HG03354 (cell line): ENCODE data around the gene TRPM1.
A peak's percentile ranks its signal among the peaks of the same experiment; 100 is the strongest.

ENCODE experiments used
- ATAC-seq: cut with Tn5 transposase; IDR thresholded peaks from one replicate; pipeline ENCODE4 v1.9.1; 2021; ENCODE audit warnings: mild to moderate bottlenecking; ENCODE audit not compliant: unreplicated experiment, poor library complexity, severe bottlenecking

TRPM1 gene

DNA sequence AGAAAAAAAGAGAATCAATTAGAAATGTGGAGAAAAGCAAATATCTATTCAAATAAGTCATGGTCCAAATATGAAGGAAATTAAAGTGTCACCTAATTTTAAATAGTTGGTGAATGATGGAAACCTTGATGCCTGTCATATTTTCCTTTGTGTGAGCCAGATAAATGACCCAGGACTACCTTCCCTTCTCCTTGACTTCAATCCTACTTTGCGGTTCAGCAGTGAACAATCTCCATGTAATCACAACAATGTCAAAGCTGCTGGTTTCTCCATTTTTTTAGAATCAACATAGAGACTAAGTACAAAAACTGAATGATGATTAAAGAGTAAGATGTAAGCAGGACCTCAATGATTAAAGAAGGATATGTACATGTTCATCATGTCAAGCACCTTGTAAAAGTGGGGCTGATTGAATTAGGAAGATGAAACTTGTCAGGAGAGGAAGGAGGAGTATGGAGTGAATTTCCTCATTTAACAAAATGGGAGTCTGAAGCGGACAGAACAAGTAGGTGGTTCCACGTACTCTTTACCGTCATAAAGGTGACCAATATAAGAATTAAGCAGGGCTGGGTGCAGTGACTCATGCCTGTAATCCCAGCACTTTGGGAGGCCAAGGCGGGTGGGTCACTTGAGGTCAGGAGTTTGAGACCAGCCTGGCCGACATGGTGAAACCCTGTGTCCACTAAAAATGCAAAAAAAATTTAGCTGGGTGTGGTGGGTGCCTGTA, 43.1 kb downstream of the TRPM1 start:
- ATAC-seq: no peak

DNA sequence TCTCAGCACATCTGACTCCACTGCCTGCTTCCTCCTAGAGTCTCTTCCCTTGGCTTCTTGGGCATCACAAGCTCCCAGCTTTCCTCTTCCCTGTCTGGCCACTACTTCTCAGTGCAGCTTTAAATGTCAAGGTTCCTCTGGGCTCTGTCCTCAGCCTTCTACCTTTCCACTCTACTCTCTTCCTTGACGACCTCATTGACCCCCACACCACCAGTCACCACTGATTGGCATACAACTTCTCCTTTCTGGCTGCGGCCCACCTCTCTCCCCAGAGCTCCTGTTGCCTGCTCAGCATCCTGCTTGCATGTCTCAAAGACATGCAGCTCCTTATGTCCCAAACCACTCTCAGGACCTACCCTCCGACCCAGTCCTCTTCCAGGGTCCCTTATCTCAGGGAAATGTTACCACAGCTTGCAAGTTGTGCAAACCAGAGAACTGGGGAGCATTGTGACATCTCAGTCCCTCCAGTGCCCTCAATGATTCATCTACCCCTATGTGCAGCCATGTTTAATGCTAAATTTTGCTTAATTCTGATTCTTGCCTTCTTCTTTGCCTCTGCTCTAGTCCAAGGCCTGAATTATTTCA, 49.9 kb downstream of the TRPM1 start:
- no peak for ATAC-seq

DNA sequence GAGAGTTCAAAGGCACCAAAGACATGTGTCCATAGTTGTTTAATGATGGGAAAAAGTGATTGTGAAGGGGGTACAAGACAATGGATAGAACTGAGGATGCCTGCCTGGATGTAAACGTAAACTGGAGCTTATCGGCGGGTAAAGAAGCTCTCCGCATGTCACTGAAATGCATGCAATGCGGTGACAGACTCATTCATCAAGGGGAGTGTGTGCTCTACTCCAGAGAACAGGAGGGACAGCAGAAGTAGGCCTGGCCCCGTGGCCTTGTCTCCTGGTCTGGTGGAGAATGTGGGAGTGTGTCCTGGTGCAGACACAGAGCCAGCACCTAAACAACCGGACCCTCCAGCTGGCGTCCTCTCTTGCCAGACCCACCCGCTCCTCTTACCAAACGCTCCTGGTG, 50.6 kb downstream of the TRPM1 start:
- no peak for ATAC-seq

DNA sequence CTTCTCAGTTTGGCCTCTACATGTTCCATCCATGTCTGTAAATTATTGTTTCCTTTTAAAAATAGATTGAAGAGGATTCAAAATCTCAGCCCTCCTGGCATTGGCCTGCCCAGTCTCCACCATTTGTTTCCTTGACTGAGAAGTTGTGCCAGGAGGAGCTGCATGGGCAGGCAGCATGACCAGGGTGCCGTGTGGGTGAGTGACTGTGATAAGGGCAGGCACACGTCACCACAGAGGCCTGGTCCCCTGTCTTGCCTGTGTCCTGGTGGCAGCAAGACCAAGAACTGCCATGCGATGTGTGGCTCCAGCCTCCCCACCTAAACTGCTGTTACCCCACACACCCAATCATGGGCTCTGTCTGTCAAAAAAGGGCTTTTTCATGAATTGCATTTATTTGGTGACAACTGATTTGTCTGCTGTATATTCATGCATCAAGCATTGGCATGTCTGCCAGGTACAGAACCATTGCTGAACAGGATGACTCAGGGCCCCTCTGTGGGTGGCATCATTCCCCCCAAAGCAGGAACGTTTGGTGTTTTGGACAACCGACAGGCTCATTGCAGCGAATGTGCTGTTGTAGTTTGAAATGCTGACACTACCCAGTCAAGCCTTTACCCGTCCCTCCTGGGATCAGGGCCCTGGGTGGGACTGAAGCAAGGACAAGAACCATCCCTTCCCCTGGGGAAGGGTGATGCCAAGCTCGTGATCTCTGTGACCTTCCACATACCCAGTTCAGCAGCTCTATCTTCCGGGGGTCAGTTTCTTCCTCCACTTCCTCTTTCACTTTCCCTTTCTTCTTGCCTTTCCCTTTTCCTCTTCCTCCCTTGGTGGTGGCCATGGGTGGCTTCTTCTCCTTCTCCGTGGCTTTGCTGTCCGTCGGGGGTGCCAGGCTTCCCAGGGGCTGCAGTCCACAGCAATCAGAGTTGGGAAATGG, 51.6 kb downstream of the TRPM1 start:
- ATAC-seq: no peak

DNA sequence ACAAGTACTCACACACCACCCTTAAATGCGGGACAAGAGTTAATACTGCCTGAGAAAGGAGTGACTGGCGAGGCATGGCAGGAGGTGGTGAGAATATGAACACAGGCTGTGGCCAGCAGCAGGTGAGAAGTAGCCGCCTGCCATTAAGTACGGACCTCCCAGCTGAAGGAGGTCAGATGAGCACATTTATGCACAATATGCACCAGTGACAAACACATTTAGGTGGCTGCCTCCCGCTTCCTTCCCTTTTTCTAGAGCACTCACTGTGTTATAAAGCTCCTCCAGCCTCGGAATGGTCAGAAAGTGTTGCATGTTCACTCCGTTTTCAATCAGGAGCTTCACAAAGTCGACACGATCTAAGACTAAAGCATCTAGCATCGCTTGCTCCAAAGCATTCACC, 52.4 kb downstream of the TRPM1 start:
- ATAC-seq: no peak

DNA sequence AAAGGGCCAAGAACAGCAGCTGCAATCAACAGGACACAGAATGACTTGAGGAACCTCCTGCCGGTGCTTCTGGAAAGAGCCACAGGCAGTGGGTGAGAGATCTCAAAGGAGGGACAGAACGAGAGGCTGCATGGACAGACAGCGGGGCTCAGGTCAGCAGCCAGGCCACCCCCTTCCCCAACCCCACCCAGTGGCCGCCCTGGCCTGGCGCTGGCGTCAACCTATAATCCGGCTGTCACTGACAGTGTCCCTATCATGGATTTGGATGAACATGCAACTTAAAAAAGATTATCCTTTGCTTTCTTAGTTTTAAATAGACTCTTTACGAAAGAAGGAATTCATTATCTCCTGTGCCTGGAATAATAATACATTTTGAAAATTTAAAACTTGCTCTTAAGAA, 54.1 kb downstream of the TRPM1 start:
- ATAC-seq: no peak

DNA sequence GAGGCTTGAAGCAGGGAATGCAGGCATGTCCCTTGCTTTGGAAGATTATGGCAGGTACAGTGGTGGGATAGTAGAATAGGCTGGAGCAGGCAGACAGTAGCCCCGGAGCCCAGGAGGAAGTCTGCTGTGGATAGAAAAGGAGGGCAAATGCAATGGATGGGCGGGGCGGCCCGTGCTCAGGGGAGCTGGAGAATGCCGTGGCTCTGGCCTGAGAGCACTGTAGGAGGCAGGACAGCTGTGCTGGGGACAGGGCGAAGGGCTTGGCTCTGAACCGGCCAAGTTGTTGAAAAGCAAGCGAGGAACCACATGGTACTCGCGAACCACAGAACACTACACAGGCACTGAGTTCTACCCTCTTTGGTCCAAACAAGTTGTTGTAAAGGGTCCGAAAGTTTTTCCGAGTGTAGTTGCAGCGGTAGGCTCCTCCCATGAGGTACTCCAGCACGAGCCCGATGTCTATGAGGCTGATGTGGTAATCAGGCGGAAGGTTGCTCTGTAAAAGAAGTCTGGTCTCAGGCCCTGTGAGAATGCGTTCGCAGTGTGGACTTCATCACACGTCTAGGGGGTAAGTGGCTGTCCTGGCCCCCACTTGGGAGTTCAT, 54.7 kb downstream of the TRPM1 start:
- ATAC-seq: no peak

DNA sequence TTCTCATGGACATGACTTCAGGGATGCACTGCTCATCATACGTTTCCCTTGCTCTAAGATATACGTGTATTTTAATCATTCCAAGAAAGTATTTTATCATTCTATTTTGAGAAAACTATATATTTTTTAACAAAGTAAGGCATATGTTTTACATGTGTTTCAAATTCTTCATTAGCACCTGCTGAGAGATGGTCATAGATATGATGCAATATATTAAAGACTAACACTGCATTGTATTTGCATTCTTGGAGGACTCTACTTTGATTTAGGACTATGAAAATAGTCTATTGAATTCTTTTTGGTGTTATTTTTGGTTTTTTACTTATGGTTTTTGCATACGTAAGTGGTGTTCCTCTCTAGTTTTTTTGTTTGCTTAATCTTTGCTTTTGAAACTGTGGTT, 55.9 kb downstream of the TRPM1 start:
- no peak for ATAC-seq

DNA sequence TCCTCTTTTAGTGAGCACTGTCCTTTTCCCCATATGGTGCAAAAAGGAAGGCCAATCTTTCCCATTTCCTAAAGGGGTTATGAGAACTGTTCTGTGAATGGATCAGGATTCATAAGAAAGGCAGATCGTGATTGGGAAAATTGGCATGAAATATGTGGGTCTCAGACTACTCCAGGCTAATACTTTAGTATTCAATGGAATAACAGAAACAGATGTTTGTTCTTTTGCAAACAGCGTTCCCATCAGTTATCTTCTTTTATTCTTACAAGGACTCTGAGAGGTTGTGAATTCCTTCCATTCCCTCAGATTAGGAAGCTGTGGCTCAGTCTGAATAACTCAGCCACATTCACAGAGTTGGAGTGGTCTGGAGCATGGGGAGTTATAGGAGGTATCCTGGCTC, 58.8 kb downstream of the TRPM1 start:
- no peak for ATAC-seq

DNA sequence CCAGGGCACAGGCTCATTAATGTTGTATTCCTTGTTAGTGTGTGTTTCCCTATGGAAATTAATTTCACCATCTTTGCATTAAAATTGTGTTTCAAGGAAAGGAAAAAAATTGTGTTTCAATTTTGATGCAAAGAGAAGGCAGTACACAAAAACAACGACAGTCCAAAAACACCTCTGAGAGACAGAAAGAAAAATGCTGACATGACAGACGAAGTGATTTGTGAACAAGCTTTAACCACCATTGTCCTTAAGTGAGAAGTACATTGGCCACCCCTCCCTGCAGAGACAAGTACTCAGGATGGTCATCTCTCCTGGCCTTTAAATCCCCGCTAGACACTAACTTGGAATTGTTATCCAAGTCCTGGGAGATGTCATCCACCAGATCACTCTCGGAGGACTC, 59.9 kb downstream of the TRPM1 start:
- no peak for ATAC-seq

DNA sequence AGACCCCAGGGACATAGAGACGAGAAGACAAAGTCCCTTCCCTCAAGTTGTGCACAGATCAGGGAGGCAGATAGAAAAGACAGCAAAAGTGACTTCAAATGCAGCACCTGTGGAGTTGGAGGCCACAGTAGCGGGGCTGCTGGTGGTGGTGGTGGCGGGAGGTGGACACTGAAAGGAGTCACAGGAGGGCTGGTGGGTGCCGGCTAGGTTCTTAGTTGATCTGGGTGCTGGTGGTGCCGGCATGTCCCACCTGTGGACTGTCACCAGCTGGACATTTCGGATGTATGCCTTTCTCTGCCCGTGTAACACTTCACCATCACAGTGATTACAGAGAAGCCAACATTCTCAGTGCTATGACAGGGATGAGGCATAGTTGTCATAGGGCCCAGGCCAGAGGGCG, 60.9 kb downstream of the TRPM1 start:
- no peak for ATAC-seq

DNA sequence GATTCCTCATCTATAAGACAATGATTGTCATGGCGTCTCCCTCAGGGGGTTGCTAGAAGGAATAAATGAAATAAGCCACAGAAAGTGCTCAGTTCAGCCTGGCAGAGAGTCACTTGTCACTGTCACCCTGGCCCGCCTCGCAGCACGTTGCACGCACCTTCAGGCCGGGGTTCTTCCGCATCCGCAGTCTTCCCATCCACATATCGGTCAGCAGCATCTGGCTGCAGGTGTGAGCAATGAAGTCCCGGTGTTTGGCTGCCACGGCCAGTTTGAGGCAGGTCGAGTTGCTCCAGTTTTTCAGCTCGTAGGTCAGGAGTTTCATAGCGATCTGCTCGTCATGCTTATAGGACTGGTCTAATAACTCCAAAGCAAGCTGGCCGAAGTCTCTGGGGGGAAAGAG, 61.6 kb downstream of the TRPM1 start:
- no peak for ATAC-seq

DNA sequence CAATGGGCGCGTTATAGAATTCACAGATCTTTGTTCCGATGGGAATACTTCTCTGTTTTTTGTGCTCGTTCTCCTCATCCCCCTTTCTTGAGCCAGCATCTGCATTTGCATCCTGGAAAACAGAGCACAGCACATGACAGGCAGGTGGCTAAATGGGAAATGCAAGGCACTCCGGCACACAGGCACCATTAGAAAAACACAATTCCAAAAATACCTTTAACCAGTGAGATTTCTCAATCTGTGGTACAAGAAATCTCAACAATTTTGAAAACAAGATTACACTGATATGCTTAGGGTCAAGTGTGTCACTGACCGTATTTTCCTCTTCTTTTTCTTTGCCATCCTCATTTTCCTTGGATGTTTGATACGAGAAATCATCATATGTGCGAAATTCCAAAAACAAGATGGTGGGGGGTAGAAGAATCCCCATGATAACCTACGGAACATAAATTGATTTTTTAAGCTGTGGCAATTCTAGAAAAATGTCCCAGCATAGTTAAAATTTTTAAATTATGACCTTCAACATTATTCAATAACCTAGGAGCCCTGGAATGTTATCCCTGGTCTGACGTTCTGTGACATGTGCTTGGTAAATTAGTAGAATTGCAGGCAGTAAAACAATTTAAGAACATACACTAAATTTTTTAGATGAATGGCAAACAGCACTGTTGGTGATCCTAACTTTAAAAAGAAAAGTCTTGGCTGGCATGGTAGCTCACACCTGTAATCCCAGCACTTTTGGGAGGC, 63.6 kb downstream of the TRPM1 start:
- no peak for ATAC-seq

DNA sequence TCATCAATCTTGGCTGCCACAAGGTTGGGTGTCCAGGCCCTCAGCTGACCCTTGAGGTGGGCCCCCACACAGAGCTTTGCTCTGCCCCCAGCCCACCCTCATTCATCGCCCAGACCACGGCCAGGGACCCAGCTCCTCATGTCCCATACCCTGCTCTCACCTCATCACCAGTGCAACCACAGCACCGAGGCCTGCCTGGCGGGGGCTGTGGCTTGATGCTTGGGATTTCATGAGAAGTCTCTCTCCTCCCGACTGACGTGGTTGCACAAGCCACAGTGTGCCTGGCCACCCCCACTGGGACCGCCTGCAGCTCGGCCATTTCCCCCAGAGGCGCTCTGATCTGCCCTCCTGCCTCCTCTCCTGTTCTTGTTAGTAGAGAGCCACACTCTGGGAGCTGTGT, 64.7 kb downstream of the TRPM1 start:
- ATAC-seq: no peak

DNA sequence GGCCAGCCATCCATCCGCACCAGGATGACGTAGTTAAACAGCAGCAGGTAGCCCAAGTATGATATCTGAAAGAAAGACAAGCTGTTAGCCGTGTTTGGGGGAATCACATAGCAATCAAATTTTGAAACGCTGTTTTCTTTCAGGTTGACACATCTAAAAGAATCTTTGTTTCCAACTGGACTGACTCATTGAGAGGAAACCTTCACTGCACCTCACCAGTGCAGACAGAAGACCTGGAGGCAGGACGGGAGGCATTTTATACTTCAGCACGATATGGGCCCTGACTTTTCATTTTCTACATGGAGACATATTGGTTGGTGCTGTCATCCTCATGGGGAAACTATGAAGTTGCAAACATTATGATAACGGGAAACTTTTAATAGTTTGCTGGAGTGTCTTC, 65.9 kb downstream of the TRPM1 start:
- ATAC-seq: no peak

DNA sequence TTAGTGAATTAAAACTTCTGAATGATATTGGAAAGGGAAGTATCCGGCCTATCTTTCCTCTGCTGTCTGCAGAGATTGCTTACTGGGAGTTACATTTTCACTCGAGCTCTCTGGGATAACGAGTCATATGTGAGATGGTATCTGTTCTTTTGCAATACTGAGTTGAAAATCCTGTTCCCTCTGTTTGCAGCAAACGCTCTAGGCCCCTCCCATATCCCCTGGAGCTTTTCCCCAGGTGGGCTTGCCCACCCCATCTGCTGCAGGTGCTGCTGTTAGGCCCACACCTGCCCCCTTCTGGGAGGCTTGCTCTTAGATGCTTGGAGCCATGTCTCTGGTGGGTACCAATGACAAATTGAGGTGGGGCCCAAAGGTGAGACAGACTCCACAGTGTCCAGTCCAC, 67.4 kb downstream of the TRPM1 start:
- ATAC-seq: no peak

DNA sequence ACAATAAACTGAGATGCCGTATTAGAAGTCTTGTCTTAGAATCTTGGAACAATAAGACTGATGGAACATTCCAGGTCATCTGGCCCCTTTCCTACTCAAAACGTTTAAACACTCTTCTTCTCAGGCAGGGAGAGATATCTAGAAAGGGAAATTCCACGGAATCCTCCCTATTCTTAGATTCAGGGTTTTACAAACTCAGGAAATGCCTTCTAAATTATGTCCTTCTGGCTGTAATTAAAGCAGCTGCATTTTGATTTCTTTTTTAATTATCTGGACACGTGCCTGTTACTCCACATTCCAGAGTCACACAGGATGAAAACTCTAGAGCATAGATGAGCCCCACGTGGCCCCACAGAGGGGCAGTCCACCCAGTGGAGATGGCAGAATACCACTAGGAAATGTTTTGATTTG, 68.6 kb downstream of the TRPM1 start:
- ATAC-seq: no peak

DNA sequence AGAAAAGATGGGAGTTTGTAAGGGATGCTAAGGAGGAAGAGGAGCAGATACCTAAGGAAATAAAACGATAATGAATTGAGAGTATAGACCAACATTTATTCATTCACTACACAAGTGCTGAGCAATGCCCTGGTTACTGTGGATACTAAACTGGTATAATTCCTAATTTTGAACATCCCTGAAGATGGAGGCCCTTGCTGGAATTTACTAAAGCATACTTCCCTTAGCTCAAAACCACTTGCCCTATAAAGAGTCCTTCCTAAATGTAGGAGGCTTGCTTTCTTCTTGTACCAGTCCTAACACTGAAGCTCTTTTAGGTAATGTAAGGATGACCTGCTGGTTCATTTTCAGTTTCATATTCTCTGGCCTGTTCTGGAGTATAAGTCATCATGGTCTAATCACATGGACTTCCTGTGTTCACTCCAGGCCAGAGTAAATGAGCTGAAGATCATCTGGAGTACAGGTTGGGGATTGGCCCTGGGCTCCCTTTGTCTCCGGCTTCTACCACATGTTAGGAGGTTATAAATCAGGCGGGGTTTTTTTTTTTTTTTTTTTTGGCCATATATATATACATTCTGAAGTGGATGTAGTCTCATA, 70.0 kb downstream of the TRPM1 start:
- peak; percentile 82 for ATAC-seq

DNA sequence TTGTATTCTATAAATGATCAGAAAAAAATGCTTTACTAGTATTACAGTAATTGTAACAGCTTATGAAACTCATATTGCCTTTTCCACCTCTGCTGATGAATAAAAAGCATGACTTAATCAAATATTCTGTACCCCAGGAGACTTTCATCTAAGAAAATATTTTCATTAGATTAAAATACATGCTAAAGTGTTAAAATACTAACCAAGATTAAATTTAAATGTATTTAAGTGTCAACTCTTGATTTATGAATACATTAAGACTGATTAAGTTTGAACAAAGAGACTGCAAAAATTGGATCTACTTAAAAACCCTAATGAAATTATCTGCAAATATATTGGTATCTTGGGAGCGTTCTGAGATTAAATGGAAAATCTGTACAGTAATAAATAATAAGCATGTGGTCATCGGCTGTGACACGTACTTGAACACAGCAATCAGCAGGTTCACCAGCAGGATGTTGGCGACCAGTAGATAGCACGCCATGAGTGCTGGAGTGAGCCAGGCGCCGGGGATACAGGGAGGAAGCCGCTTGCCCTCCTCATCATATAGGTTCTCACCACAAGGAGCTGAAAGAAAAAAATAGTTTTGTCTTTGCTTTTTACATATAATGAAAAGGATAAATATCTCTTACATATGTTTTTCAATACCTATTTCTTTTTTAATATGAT, 73.5 kb downstream of the TRPM1 start:
- no peak for ATAC-seq
